Measurements from ENCODE around the gene CSPG4. TPM values are rescaled to one million over a fixed set of nuclear protein-coding genes. Genes with fewer than 3 reads are reported as not detected.
"Not testable (repeated sequence)": the region's sequence is repeated elsewhere in the genome, so short reads cannot be mapped to it uniquely, and the experiment has no call there.

Gene CSPG4
- polyA plus RNA-seq, 1 donor (not counting 4 experiments of a cell fraction or from before 2014, with no cell fraction given) = 0.67 TPM

GRCh38 chr15:75702436-75702835, 10.2 kb downstream of the CSPG4 start:
- Histone ChIP-seq H3K27me3 (ENCODE audit: control insufficient read depth, extremely low read depth, insufficient read depth, low read length) (no peaks in the 10 kb centered on the region), H3K4me1 (ENCODE audit: control insufficient read depth, extremely low read depth, insufficient read depth, low read length) (peaks cover 29% of the 10 kb centered on the region), H3K4me3 (ENCODE audit: control insufficient read depth in 2 of 3, extremely low read depth in 1 of 3, insufficient read depth in 2 of 3, low read depth in 1 of 3, low read length in 3 of 3) (no peak overlapping the region), H3K79me2 (ENCODE audit: control insufficient read depth, insufficient read depth, low read length) (no peaks in the 10 kb centered on the region), H4K20me1 (ENCODE audit: control insufficient read depth, extremely low read depth, insufficient read depth, low read length) (no peaks in the 10 kb centered on the region), H3K36me3 (ENCODE audit: control insufficient read depth in 2 of 2, extremely low read depth in 1 of 2, insufficient read depth in 2 of 2, low read length in 2 of 2) (no peaks in the 10 kb centered on the region), H3K27ac (ENCODE audit: control insufficient read depth, insufficient read depth, low read length) (no peak overlapping the region), H3K9me3 (ENCODE audit: control insufficient read depth, low read depth, low read length) (no peaks in the 10 kb centered on the region), H3K9me1 (ENCODE audit: control insufficient read depth, extremely low read depth, insufficient read depth, low read length) (no peaks in the 10 kb centered on the region), H3K4me2 (ENCODE audit: control insufficient read depth, extremely low read depth, insufficient read depth, low read depth, low read length) (no peak overlapping the region), H2AFZ (ENCODE audit: control insufficient read depth, low read length) (no peak overlapping the region), H3K9ac (ENCODE audit: control insufficient read depth, extremely low read depth, insufficient read depth, low read length) (no peak overlapping the region)
- dilution Hi-C loops (cut with MboI; ENCODE audit: extremely low pct_ligation_motif_present, low sequenced_read_pairs) = no loop called here
- TF ChIP-seq EZH2 (IDR thresholded peaks at IDR 0.05; ENCODE audit: low read length) = no peak
- TF ChIP-seq CTCF (optimal IDR thresholded peaks at IDR 0.05 in 1 of 3, IDR thresholded peaks at IDR 0.05 in 1 of 3, conservative IDR thresholded peaks at IDR 0.05 in 1 of 3; ENCODE audit: extremely low read depth in 1 of 3, insufficient read depth in 2 of 3, low read length in 3 of 3) = no peak
- FAIRE-seq (peak; percentile 52), DNase-seq (ENCODE audit: low read depth, low spot score) (no peak)

DNA sequence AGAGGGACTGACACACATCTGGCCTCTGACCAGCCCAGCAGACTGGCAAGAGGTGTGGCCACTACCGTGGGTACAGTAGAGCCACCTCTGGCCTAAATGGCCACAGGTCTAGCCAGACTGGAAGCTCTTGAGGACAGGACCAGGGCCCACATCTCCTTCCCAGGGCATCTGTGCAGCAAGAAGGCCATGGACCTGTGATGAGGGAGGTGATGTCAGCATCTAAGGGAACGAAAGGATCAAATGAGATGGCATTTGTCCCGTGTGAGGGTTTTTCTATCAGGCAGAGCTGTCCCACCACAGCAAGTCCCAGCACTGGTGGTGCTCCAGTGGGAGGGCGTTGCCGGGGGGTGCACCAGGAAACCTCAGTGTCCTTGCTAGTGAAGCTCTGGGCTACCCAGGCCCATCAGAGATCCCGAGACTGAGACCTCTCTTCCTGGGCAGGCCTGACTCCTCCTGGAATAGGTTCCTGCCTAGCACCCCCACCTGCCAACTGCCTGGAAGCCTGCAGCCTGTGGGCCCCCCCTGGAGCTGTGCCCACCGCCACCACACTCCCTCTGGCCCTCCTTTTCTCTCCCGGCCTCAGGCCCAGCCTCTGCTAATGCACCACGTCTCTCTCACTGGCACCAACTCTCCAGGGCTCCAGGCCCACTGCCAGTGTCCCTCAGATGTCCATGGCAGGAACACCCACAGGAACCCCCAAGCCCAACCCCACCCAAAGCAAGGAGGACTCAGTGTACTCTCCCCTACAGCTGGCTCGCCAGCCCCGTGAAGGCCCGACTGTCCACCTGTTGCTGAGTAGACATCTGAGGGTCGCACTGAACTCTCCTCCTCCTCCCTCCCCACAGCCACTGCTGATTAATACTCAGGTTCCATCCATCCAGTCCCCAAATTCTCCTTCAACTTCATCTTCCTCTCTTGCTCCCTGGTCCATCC, 11.3 kb downstream of the CSPG4 start:
- H3K4me2 ChIP-seq (ENCODE audit: control insufficient read depth, extremely low read depth, insufficient read depth, low read depth, low read length); FAIRE-seq; H3K27me3 ChIP-seq (ENCODE audit: control insufficient read depth, extremely low read depth, insufficient read depth, low read length); H3K4me3 ChIP-seq (ENCODE audit: control insufficient read depth in 2 of 3, extremely low read depth in 1 of 3, insufficient read depth in 2 of 3, low read depth in 1 of 3, low read length in 3 of 3); H3K9me1 ChIP-seq (ENCODE audit: control insufficient read depth, extremely low read depth, insufficient read depth, low read length); H3K27ac ChIP-seq (ENCODE audit: control insufficient read depth, insufficient read depth, low read length); H3K9me3 ChIP-seq (ENCODE audit: control insufficient read depth, low read depth, low read length); dilution Hi-C loops (cut with MboI; ENCODE audit: extremely low pct_ligation_motif_present, low sequenced_read_pairs); DNase-seq (ENCODE audit: low read depth, low spot score); H3K79me2 ChIP-seq (ENCODE audit: control insufficient read depth, insufficient read depth, low read length); H3K36me3 ChIP-seq (ENCODE audit: control insufficient read depth in 2 of 2, extremely low read depth in 1 of 2, insufficient read depth in 2 of 2, low read length in 2 of 2); H2AFZ ChIP-seq (ENCODE audit: control insufficient read depth, low read length); H3K9ac ChIP-seq (ENCODE audit: control insufficient read depth, extremely low read depth, insufficient read depth, low read length); H4K20me1 ChIP-seq (ENCODE audit: control insufficient read depth, extremely low read depth, insufficient read depth, low read length): not testable (repeated sequence)
- peaks cover 40% of the 10 kb centered on the region for H3K4me1 ChIP-seq (ENCODE audit: control insufficient read depth, extremely low read depth, insufficient read depth, low read length)

- H3K27me3 ChIP-seq (ENCODE audit: control insufficient read depth, extremely low read depth, insufficient read depth, low read length); dilution Hi-C loops (cut with MboI; ENCODE audit: extremely low pct_ligation_motif_present, low sequenced_read_pairs); H3K36me3 ChIP-seq (ENCODE audit: control insufficient read depth in 2 of 2, extremely low read depth in 1 of 2, insufficient read depth in 2 of 2, low read length in 2 of 2); H4K20me1 ChIP-seq (ENCODE audit: control insufficient read depth, extremely low read depth, insufficient read depth, low read length); H2AFZ ChIP-seq (ENCODE audit: control insufficient read depth, low read length); DNase-seq (ENCODE audit: low read depth, low spot score); H3K9me3 ChIP-seq (ENCODE audit: control insufficient read depth, low read depth, low read length); H3K79me2 ChIP-seq (ENCODE audit: control insufficient read depth, insufficient read depth, low read length); H3K9me1 ChIP-seq (ENCODE audit: control insufficient read depth, extremely low read depth, insufficient read depth, low read length): not testable (repeated sequence)
- Histone ChIP-seq H3K4me3 (ENCODE audit: control insufficient read depth in 2 of 3, extremely low read depth in 1 of 3, insufficient read depth in 2 of 3, low read depth in 1 of 3, low read length in 3 of 3) (peak overlapping the region in 1 of 3 experiments; percentile 13), H3K4me1 (ENCODE audit: control insufficient read depth, extremely low read depth, insufficient read depth, low read length) (peaks cover 52% of the 10 kb centered on the region), H3K27ac (ENCODE audit: control insufficient read depth, insufficient read depth, low read length) (peak overlapping the region; percentile 52), H3K9ac (ENCODE audit: control insufficient read depth, extremely low read depth, insufficient read depth, low read length) (peak overlapping the region; percentile 63), H3K4me2 (ENCODE audit: control insufficient read depth, extremely low read depth, insufficient read depth, low read depth, low read length) (peak overlapping the region; percentile 54)
- FAIRE-seq = peak; percentile 82
Observed at GRCh38 chr15:75699961-75700874, 12.4 kb downstream of the CSPG4 start.

- not testable (repeated sequence) for FAIRE-seq
Observed at GRCh38 chr15:75699517-75699916, 13.1 kb downstream of the CSPG4 start.

More at GRCh38 chr15:75699517-75699916, 13.1 kb downstream of the CSPG4 start:
- H3K79me2 ChIP-seq (ENCODE audit: control insufficient read depth, insufficient read depth, low read length); H3K27me3 ChIP-seq (ENCODE audit: control insufficient read depth, extremely low read depth, insufficient read depth, low read length); H3K36me3 ChIP-seq (ENCODE audit: control insufficient read depth in 2 of 2, extremely low read depth in 1 of 2, insufficient read depth in 2 of 2, low read length in 2 of 2); DNase-seq (ENCODE audit: low read depth, low spot score); dilution Hi-C loops (cut with MboI; ENCODE audit: extremely low pct_ligation_motif_present, low sequenced_read_pairs); H3K9me3 ChIP-seq (ENCODE audit: control insufficient read depth, low read depth, low read length); H3K9me1 ChIP-seq (ENCODE audit: control insufficient read depth, extremely low read depth, insufficient read depth, low read length); H4K20me1 ChIP-seq (ENCODE audit: control insufficient read depth, extremely low read depth, insufficient read depth, low read length); H2AFZ ChIP-seq (ENCODE audit: control insufficient read depth, low read length): not testable (repeated sequence)
- Histone ChIP-seq H3K4me3 (ENCODE audit: control insufficient read depth in 2 of 3, extremely low read depth in 1 of 3, insufficient read depth in 2 of 3, low read depth in 1 of 3, low read length in 3 of 3) (peak overlapping the region in 1 of 3 experiments; percentile 20), H3K9ac (ENCODE audit: control insufficient read depth, extremely low read depth, insufficient read depth, low read length) (peak overlapping the region; percentile 63), H3K4me1 (ENCODE audit: control insufficient read depth, extremely low read depth, insufficient read depth, low read length) (peaks cover 59% of the 10 kb centered on the region), H3K4me2 (ENCODE audit: control insufficient read depth, extremely low read depth, insufficient read depth, low read depth, low read length) (peak overlapping the region; percentile 54), H3K27ac (ENCODE audit: control insufficient read depth, insufficient read depth, low read length) (peak overlapping the region; percentile 52)
